Measurements from ENCODE around the gene KMT2E. TPM values are rescaled to one million over a fixed set of nuclear protein-coding genes. Genes with fewer than 3 reads are reported as not detected.
"Not testable (repeated sequence)": the region's sequence is repeated elsewhere in the genome, so short reads cannot be mapped to it uniquely, and the experiment has no call there.

KMT2E gene
- total RNA-seq, 2 donors from 2014 or later, result 105 to 122 TPM

GRCh38 chr7:104998040-104998752 lies 15.8 kb upstream of the KMT2E start:
- peaks cover 8 to 37% of the 10 kb centered on the region in 2 donors for H3K36me3 Mint-ChIP-seq
- peak; percentile 48 to 61 for ATAC-seq
- DNase-seq (ENCODE audit: low spot score in 2 of 2), result no peak
- H3K9me3 Mint-ChIP-seq, result no peaks in the 10 kb centered on the region
- H3K27ac Mint-ChIP-seq, result peak overlapping the region in 1 of 2 donors; percentile 33

GRCh38 chr7:105000200-105000599 lies 13.8 kb upstream of the KMT2E start:
- ATAC-seq, result no peak
- peak overlapping the region; percentile 32 to 65 for H3K27ac Mint-ChIP-seq
- peaks cover 8 to 39% of the 10 kb centered on the region in 2 donors for H3K36me3 Mint-ChIP-seq
- H3K9me3 Mint-ChIP-seq, result no peaks in the 10 kb centered on the region
- no peak for DNase-seq (ENCODE audit: low spot score in 2 of 2)

- peak overlapping the region; percentile 65 to 85 for H3K27ac Mint-ChIP-seq
- ATAC-seq, result no peak
- H3K36me3 Mint-ChIP-seq, result peaks cover 8 to 38% of the 10 kb centered on the region in 2 donors
- no peaks in the 10 kb centered on the region for H3K9me3 Mint-ChIP-seq
- no peak for DNase-seq (ENCODE audit: low spot score in 2 of 2)
Observed at GRCh38 chr7:105000927-105001336, 13.1 kb upstream of the KMT2E start.

GRCh38 chr7:105001652-105002184 lies 12.3 kb upstream of the KMT2E start:
- H3K27ac Mint-ChIP-seq, result no peak overlapping the region
- no peaks in the 10 kb centered on the region for H3K9me3 Mint-ChIP-seq
- no peak for DNase-seq (ENCODE audit: low spot score in 2 of 2)
- ATAC-seq, result no peak
- peaks cover 8 to 36% of the 10 kb centered on the region in 2 donors for H3K36me3 Mint-ChIP-seq

- Mint-ChIP-seq H3K27ac (peak overlapping the region; percentile 34 to 84), H3K36me3 (peaks cover 10 to 37% of the 10 kb centered on the region in 2 donors), H3K9me3 (no peaks in the 10 kb centered on the region)
- ATAC-seq (peak; percentile 83 to 93), DNase-seq (ENCODE audit: low spot score in 2 of 2) (no peak)
Observed at GRCh38 chr7:105003275-105003674, 10.7 kb upstream of the KMT2E start.

- peaks cover 13 to 44% of the 10 kb centered on the region in 2 donors for H3K36me3 Mint-ChIP-seq
- H3K9me3 Mint-ChIP-seq, result no peaks in the 10 kb centered on the region
- DNase-seq (ENCODE audit: low spot score in 2 of 2) (no peak), ATAC-seq (peak in 1 of 2 donors; percentile 19)
- peak overlapping the region; percentile 31 to 84 for H3K27ac Mint-ChIP-seq
Observed at GRCh38 chr7:105003872-105004510, 10.0 kb upstream of the KMT2E start.

- peak overlapping the region in 1 of 2 donors; percentile 7 for H3K27ac Mint-ChIP-seq
Observed at GRCh38 chr7:105005006-105005405, 9.0 kb upstream of the KMT2E start.

GRCh38 chr7:105005486-105005885 lies 8.5 kb upstream of the KMT2E start:
- peaks cover 15 to 51% of the 10 kb centered on the region in 2 donors for H3K36me3 Mint-ChIP-seq
- H3K9me3 Mint-ChIP-seq; ATAC-seq; DNase-seq (ENCODE audit: low spot score in 2 of 2): not testable (repeated sequence)
- peak overlapping the region in 1 of 2 donors; percentile 7 for H3K27ac Mint-ChIP-seq

More at GRCh38 chr7:105005006-105005405, 9.0 kb upstream of the KMT2E start:
- DNase-seq (ENCODE audit: low spot score in 2 of 2); H3K9me3 Mint-ChIP-seq; ATAC-seq: not testable (repeated sequence)
- peaks cover 15 to 51% of the 10 kb centered on the region in 2 donors for H3K36me3 Mint-ChIP-seq

- H3K36me3 Mint-ChIP-seq, result peaks cover 21 to 52% of the 10 kb centered on the region in 2 donors
- peak in 1 of 2 donors; percentile 20 for ATAC-seq
Observed at GRCh38 chr7:105006367-105007136, 7.5 kb upstream of the KMT2E start.

GRCh38 chr7:105007298-105007697 lies 6.7 kb upstream of the KMT2E start:
- H3K9me3 Mint-ChIP-seq, result no peaks in the 10 kb centered on the region
- no peak for ATAC-seq
- peaks cover 21 to 53% of the 10 kb centered on the region in 2 donors for H3K36me3 Mint-ChIP-seq
- no peak overlapping the region for H3K27ac Mint-ChIP-seq
- no peak for DNase-seq (ENCODE audit: low spot score in 2 of 2)

More at GRCh38 chr7:105006367-105007136, 7.5 kb upstream of the KMT2E start:
- H3K9me3 Mint-ChIP-seq, result no peaks in the 10 kb centered on the region
- DNase-seq (ENCODE audit: low spot score in 2 of 2), result no peak
- peak overlapping the region in 1 of 2 donors; percentile 2 for H3K27ac Mint-ChIP-seq

GRCh38 chr7:105009667-105010503 lies 4.1 kb upstream of the KMT2E start:
- Mint-ChIP-seq H3K9me3 (no peaks in the 10 kb centered on the region), H3K27ac (peak overlapping the region; percentile 100), H3K36me3 (peaks cover 30 to 74% of the 10 kb centered on the region in 2 donors)
- DNase-seq (ENCODE audit: low spot score in 2 of 2) (no peak), ATAC-seq (no peak)

GRCh38 chr7:105010504-105011130 lies 3.4 kb upstream of the KMT2E start:
- Mint-ChIP-seq H3K9me3 (no peaks in the 10 kb centered on the region), H3K27ac (peak overlapping the region; percentile 100), H3K36me3 (peaks cover 38 to 76% of the 10 kb centered on the region in 2 donors)
- ATAC-seq (no peak), DNase-seq (ENCODE audit: low spot score in 2 of 2) (no peak)

GRCh38 chr7:105011141-105011830 lies 2.7 kb upstream of the KMT2E start:
- peaks cover 42 to 80% of the 10 kb centered on the region in 2 donors for H3K36me3 Mint-ChIP-seq
- DNase-seq (ENCODE audit: low spot score in 2 of 2) (no peak), ATAC-seq (no peak)
- no peaks in the 10 kb centered on the region for H3K9me3 Mint-ChIP-seq
- H3K27ac Mint-ChIP-seq, result peak overlapping the region; percentile 100

- H3K9me3 Mint-ChIP-seq, result no peaks in the 10 kb centered on the region
- ATAC-seq (no peak), DNase-seq (ENCODE audit: low spot score in 2 of 2) (peak; percentile 31 to 78)
- peak overlapping the region; percentile 100 for H3K27ac Mint-ChIP-seq
- H3K36me3 Mint-ChIP-seq, result peaks cover 47 to 83% of the 10 kb centered on the region in 2 donors
Observed at GRCh38 chr7:105011831-105012502, 2.0 kb upstream of the KMT2E start.
